ENCODE measurements around the gene DPCD.

DNA sequence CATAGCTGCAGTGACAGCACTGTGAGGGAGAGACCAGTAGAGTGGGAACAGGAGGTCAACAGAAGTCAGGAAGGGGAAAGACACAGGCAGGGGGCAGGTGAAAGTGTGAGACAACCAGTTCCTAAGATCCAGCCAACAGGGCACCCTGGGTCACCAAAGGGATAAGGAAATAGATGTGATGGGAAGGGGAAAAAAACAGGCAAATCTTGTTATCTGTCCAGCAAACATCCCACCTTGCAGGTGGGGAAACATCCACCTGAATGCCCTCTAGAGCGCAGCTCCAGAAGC is 42.5 kb downstream of the DPCD start:
- TF ChIP-seq GATA1 (IDR thresholded peaks at IDR 0.05; ENCODE audit: low read depth, low read length), result no peak
- no peak for TF ChIP-seq POLR2A (IDR thresholded peaks at IDR 0.05; ENCODE audit: low read length)
